GM12875 (cell line): ENCODE measurements around the gene RELT.
A peak's percentile ranks its signal among the peaks of the same experiment; 100 is the strongest.

Source experiments
- H3K4me3 ChIP-seq: one replicate; pipeline ENCODE4 v1.5.1; 2011; ENCODE audit warnings: low read depth, low read length, control low read depth
- CTCF ChIP-seq: IDR thresholded peaks from 2 replicates; pipeline ENCODE4 v1.5.1; 2011; ENCODE audit warnings: low read depth, mild to moderate bottlenecking, control low read depth, inconsistent platforms, low read length, moderate library complexity, borderline replicate concordance; ENCODE audit not compliant: insufficient read depth

The RELT gene

GRCh38 chr11:73333640-73334383 is 42.4 kb upstream of the RELT start:
- no peak for TF ChIP-seq CTCF
- H3K4me3 ChIP-seq: no peak overlapping the region

DNA sequence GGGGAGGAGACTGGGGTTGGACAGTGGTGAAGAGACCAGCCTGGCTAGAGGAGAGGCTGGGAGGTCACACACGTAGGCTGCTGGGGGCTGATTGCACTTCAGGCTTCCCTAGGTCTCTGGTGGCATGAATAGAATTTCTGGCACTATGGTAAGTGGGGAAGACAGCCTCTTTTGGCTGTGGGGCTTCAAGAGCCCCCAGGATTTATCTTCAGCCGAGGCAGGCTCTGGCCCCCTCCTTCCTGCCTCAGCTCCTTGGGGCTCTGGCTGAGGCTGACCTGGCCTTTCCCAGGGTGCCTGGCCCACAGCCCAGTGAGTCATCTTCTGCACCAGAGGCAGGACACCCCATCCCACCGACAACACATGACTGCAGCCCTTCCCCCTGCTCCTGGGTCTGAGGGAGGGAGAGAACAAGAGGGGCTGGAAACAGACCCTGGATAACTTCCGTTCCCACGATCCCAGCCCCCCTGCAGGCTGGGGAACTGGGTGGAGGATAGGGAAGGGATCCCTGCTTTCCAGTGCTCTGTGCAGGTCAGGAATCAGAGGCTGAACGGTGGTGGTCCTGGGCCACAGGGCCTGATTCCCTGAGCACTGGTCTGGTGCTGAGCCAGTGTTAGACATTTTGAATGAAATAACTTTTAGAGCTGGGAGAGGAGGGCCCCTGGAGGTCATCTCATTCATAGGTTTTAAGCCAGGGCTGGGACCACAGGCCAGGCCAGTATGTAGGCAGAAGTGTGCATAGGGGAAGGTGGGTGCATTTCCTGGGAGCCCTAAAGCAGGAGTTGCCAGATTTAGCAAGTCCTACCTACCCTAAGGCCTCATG is 41.6 kb upstream of the RELT start:
- no peak overlapping the region for H3K4me3 ChIP-seq
- peak; percentile 25; the same call in 1 of the 2 replicates for TF ChIP-seq CTCF

- H3K4me3 ChIP-seq: no peak overlapping the region
- peak; percentile 94 for TF ChIP-seq CTCF
These were observed 40.8 kb upstream of the RELT start for GRCh38 chr11:73335204-73335923.

GRCh38 chr11:73337846-73338245 is 38.4 kb upstream of the RELT start:
- no peak for TF ChIP-seq CTCF
- H3K4me3 ChIP-seq: no peak overlapping the region

DNA sequence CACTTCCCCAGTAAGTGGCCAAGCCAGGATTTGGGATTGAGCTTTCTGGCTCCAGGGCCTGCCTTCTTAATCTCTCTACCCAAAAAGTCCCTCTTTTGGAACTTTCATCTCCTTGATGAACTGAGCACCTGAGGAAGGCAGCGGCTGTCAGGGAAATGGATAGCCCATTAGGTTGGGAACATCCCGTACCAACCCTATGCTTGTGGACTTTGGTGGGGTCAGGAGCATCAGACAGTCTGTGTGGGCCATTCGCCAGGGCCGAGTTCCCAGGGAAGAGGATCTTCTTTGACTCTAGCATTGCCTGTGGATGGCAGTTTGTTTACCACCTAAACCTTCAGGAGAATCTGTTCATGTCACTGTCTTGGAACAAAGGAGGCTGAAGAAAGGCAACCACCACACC is 37.9 kb upstream of the RELT start:
- no peak overlapping the region for H3K4me3 ChIP-seq
- no peak for TF ChIP-seq CTCF

GRCh38 chr11:73340164-73340563 is 36.0 kb upstream of the RELT start:
- H3K4me3 ChIP-seq: no peak overlapping the region
- no peak for TF ChIP-seq CTCF

- no peak overlapping the region for H3K4me3 ChIP-seq
- no peak for TF ChIP-seq CTCF
These were observed 33.6 kb upstream of the RELT start for GRCh38 chr11:73342633-73343032.
